Hindlimb muscle (tissue), 1 donor: ENCODE data around the gene NEK1. TPM values are rescaled to one million over a fixed set of nuclear protein-coding genes. Genes with fewer than 3 reads are reported as not detected.

Source experiments
- DNase-seq: peaks from one replicate; pipeline ENCODE4 v3.0.0-alpha.2; 2013
- polyA plus RNA-seq: library from polyadenylated mRNA; unstranded; fragments of 120-200 nt; gene quantifications from one replicate; pipeline ENCODE4 v1.2.1, GENCODE V29; 2013; ENCODE audit not compliant: insufficient read length

The NEK1 gene
- polyA plus RNA-seq, result 9.3 TPM

GRCh38 chr4:169611991-169612870 is at the start of gene NEK1:
TSS of gene NEK1 (minus strand) at chr4:169612583. CDS start at chr4:169602630, 9,953 bp downstream.
- DNase-seq, result peak; percentile 93

- DNase-seq, result no peak
These were observed 49.4 kb upstream of the NEK1 start for GRCh38 chr4:169661761-169662160.

GRCh38 chr4:169660929-169661328 is 48.5 kb upstream of the NEK1 start:
- no peak for DNase-seq

GRCh38 chr4:169659716-169660670 is 47.6 kb upstream of the NEK1 start:
- peak; percentile 77 for DNase-seq

GRCh38 chr4:169658975-169659715 is 46.8 kb upstream of the NEK1 start:
- no peak for DNase-seq

GRCh38 chr4:169658196-169658595 is 45.8 kb upstream of the NEK1 start:
- DNase-seq, result no peak

- DNase-seq, result no peak
These were observed 45.2 kb upstream of the NEK1 start for GRCh38 chr4:169657470-169658107.

GRCh38 chr4:169655401-169655800 is 43.0 kb upstream of the NEK1 start:
- DNase-seq, result no peak

GRCh38 chr4:169652535-169652934 is 40.2 kb upstream of the NEK1 start:
- DNase-seq, result no peak

GRCh38 chr4:169650227-169650936 is 38.0 kb upstream of the NEK1 start:
- DNase-seq, result no peak

- DNase-seq, result no peak
These were observed 37.3 kb upstream of the NEK1 start for GRCh38 chr4:169649545-169650226.

- no peak for DNase-seq
These were observed 33.2 kb upstream of the NEK1 start for GRCh38 chr4:169645627-169646026.

GRCh38 chr4:169644802-169645201 is 32.4 kb upstream of the NEK1 start:
- no peak for DNase-seq

GRCh38 chr4:169640261-169640870 is 28.0 kb upstream of the NEK1 start:
- peak; percentile 44 for DNase-seq

- DNase-seq, result no peak
These were observed 22.6 kb upstream of the NEK1 start for GRCh38 chr4:169634975-169635374.

- no peak for DNase-seq
These were observed 20.5 kb upstream of the NEK1 start for GRCh38 chr4:169632896-169633295.

- no peak for DNase-seq
These were observed 17.7 kb upstream of the NEK1 start for GRCh38 chr4:169630069-169630468.

GRCh38 chr4:169628579-169628978 is 16.2 kb upstream of the NEK1 start:
- no peak for DNase-seq

GRCh38 chr4:169627307-169627706 is 14.9 kb upstream of the NEK1 start:
- no peak for DNase-seq
